Measurements from ENCODE around the gene CYP2U1.

Gene CYP2U1

DNA sequence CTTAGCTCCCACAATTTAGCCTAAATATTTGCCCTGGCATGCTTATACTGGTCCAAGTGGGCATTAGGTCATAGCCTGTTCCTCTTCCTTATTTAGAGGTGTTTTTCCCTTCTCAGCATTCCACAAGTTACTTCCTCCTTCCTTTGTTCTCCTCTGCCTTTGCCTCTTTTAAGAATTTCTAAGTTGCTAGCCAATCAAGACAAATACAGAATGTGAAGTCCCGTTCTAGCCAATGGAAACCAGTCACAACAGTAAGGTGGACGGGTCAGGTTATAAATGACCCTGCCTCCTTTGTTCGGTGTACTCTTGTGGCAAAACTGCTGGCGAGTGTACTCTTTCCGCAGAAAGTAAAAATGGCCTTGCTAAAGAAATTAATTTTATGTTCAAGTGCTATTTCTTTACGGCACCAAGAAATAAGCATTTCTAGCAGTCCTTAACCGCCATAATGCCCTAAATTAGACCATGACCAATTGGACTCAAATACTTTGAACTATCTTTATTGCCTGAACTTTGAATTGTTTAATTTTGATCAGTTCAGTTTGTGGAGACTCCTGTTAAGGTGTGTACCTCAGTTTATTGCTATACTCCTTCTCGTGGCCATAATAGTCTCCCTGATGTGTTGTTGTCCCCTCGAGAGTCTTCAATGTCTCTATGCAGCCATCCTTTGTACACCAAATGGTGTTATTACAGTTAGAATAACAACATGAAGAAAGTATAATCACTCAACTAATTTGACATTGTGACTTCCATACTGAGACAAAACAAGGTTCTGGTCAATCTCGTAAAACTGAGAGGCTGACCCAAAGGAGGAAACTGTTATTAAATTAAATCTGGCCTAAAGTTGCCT is 56.8 kb downstream of the CYP2U1 start:
- DNase-seq, result no peak

DNA sequence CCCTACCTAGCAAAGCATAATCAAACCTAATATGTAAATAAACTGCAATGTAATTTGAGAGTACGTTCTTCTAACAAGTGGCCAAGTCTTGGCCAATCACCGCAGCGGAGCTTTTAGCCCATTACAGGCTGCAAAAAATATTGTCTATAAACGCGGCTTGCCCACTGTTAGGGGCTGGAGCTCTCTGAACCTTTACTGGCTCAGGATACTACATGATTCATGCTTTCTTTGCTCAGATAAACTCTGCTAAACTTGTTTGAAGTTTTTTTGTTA is 57.4 kb downstream of the CYP2U1 start:
- DNase-seq, result no peak

DNA sequence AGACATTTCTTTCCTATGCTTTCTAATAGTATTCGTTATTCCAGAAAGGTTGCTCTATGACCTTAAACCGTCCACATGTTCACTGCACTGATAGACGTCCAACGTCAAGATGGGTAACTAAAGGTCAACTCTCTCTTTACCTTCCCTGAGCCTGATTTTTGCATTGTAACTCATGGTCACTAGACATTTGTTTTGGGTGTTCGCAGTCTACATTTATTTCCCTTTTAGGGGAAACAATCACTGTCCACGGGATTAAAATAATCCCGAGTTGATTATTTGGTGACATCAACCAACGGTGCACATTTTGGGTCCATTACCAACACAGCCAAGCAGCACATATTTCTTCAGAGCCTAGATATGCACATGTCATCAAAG is 57.8 kb downstream of the CYP2U1 start:
- no peak for DNase-seq

DNA sequence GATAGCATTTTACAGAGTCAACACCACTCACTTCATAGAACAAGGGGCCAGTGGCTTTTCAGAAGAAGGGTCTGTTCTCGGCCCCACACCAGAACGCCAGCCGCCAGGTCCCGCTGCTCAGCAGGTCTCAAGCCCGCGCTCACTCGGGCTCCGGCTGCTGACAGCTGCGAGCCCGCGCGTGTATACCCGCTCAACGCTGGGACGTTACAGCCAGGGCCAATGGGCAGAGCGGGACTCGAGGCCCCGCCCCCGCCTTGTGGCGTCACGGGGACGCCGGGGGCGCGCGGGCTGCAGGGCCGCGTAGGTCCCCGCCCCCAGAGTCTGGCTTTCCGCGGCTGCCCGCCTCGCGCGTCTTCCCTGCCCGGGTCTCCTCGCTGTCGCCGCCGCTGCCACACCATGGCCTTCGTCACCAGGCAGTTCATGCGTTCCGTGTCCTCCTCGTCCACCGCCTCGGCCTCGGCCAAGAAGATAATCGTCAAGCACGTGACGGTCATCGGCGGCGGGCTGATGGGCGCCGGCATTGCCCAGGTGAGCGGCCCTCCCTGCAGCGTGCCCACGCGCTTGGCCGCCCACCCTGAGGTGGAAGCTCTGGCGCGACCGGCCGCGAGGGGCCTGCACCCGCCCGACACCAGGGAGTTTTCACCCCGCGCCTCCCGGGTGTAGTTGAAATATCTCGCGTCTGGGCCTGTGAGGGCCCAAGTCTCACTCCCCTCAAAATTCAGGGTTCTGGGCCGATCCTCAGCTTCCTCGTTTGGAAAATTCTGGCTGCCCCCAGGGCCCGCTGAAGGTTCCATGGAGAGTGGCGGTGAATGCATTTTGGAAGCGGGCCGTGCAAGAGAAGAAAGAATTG is 58.4 kb downstream of the CYP2U1 start, which contains the start of gene HADH:
Gene HADH (plus strand): TSS at position 353 of the 850 bp plus-strand sequence. CDS start 44 bp downstream, at position 397.
- peak; percentile 90 for DNase-seq

DNA sequence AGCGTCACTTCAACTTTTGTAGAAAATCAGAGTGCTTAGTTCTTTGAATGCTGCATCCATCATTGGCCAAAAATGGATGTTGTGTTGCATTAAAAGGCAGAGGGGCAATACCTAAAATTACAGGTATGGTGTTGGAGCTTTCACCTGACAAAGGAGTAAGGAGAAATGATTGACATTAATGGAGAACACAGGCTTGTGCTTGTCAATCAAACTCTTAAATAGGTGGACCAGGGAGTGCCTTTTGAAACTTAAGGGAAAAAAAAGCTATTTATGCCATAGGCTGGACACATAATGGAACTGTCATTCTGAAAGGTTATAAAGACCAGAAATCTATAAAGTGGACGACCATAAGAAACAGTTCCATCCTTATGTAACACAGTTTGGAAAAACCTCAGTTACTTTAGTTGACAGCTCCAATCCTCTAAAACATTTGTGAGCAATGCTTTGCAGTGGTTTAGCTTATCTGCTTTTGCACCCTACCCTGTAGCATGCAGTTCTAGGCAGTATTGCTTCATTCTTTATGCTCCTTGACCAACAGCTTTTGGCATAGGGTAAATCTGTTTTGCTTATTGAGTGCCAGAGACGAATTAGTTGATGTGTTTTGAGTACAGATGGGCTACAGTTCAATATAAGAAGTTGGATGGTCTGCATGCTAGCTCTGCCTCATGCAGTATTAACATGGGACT is 60.7 kb downstream of the CYP2U1 start:
- DNase-seq, result no peak

DNA sequence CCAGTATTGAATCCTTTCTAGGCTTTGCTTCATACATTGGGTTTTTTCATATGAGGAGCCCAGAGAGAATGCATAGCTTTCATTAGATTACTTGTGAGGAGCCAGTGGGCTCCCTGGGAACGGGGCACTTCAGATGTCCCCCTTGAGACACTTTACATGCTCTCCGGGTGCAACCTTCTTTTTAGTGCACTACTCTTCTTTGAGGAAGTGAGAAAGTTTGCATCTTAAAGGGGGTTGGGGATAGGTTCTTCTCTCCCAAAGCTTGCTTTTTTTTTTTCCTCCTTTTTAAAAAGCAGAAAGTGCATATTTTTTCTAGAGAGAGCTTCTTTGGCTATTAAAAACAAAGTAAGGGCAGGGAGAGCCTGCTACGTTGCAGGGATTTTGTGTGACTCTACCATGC is 62.6 kb downstream of the CYP2U1 start:
- DNase-seq, result no peak

DNA sequence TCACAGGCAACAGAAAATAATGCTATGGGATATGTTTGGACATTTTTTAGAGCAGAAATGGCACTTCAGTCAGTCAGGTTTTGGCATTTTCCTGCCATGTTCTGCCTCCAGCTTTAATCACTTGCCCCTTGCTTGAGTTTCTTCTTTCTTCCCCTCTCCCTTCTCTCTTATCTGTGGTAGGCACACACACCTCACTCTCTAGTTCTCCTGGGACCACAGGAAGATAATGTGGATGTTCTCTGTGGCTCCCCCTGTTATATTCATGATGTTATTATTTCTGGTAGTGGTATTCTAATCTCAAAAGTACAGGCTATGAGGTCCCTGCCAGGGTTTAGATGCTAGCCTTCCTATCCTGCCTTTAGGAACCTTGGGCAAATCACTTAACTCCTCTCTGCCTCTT is 63.5 kb downstream of the CYP2U1 start:
- DNase-seq, result no peak

DNA sequence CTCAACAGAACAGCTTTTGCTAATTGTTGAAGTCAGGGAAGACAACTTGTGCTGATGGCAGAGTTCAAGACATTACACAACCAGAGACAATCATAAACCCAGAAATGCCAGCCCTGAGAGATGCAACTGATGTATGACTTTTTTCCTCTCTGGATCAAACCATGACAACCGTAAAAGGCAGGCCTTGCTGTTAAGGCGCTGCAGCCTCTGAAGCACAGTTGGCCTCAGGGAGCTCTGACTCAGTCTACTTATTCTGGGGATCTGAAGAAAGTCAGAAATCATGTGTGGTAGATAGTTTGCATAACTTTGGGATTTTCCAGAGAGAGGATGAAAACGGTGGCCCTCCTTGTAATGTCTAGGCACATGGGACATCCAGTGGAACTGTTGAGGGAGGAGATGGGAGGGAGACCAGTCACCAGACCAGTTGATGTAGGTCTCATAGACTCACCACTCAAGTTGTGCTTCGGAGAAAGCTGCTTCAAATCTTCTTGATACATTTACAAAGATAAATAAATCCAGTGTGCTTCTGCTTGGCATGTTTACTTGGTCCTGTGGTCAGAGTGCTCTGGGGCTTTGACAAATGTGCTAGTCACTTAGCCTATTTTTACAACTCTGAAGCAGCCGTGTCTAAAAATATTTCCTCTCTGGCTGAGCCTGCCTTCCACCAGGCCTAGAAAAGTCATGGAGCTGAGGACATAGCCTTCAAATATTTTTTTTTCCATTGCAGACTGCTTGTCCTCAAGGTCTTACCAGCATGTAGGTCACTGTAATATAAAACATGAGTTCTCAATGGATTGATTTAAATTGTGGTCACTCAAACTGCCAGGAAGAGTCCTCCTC is 65.8 kb downstream of the CYP2U1 start:
- peak; percentile 78 for DNase-seq

DNA sequence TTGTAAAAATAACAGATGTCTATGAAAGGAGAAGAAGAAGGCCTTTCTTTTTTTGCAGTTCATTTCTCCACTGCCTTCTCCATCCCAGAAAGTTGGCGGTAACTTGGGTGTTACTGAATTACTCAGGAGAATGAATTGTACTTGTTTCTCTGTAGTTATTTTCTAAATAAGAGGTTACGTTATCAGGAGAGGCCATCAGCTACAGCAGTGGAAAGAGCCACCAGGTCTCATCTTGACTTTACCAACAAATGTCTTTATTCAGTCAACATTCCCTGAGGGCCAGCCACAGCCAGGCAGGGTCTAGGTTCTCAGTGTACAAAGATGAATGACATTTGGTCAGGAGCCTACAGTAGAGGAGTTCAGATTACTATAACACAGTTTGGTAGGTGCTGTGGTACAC is 66.4 kb downstream of the CYP2U1 start:
- no peak for DNase-seq

DNA sequence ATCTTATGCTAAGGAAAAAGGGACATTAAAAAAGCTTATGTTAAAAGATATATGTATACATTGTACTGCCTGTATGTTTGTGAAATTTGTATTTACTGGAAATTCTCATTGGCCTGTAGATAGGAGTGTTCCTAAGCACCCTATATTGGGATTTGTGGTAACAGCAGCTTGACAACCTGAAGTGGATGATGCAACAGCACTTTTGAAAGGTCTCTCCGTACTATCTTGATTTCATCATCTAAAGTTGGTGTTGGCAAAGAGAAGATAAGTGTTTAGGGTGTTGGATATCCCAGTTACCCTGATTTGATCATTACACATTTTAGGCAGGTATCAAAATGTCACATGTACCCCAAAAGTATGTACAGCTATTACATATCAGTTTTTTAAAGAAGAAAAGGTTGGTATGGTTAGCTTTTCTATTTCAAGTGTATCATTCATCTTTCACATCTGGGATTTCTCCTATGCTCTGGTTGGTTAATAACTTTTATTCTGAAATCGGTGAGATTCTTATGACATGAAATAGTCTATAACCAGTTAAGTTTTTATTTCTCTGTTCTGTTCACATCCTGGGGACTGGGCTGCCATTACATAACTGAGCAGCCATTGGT is 68.7 kb downstream of the CYP2U1 start:
- DNase-seq, result no peak

DNA sequence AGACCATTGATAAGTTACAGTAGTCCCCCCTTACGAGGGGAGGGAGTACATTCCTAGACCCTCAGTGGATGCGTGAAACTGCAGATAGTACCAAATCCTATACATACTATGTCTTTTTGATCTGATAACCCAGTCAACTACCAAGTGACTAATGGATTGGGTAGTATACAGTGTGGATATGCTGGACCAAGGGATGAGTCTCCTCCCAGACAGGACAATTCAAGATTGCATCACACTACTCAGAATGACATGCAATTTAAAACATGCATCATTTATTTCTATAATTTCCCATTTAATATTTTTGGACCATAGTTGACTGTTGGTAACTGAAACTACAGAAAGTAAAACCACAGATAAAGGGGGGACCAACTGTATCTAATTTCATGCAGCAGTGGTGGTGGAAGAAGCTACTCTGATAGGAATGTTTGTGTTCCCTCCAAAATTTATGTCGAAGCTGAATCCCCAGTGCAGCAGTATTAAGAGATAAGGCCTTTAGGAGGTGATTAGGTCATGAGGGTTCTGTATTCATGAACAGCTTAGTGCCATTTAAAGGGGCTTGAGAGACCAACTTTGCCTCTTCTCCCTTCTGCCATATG is 70.3 kb downstream of the CYP2U1 start:
- DNase-seq, result no peak
